SK-N-SH treated with all-trans-retinoic acid at 6 μM for 48 hours (cell line): ENCODE data around the gene HNRNPA3.
"Not testable (repeated sequence)": the region's sequence is repeated elsewhere in the genome, so short reads cannot be mapped to it uniquely, and the experiment has no call there.

Experiments used
- ATAC-seq: fragments of 200-7000 bp; cut with Tn5 transposase; 3 replicates; pipeline ENCODE4 v1.9.1; 2020; ENCODE audit warnings: mild to moderate bottlenecking, moderate library complexity
- ARNTL ChIP-seq: fragments of 450-650 bp; formaldehyde crosslinking; IDR thresholded peaks from 2 replicates; pipeline ENCODE4 v1.5.0; 2020; ENCODE audit warnings: low read depth, mild to moderate bottlenecking, moderate library complexity, borderline replicate concordance
- BACH2 ChIP-seq: fragments of 250-450 bp; sonication (Bioruptor Pico); IDR thresholded peaks from 2 replicates; pipeline ENCODE4 v1.9.0; 2021; ENCODE audit warnings: mild to moderate bottlenecking, borderline replicate concordance
- CREB5 ChIP-seq: fragments of 250-450 bp; sonication (Bioruptor Pico); IDR thresholded peaks from 2 replicates; pipeline ENCODE4 v1.5.1; 2020; ENCODE audit warnings: low read depth, mild to moderate bottlenecking, moderate library complexity
- CSDC2 ChIP-seq: fragments of 250-450 bp; sonication (Bioruptor Pico); IDR thresholded peaks from 2 replicates; pipeline ENCODE4 v1.5.0; 2020; ENCODE audit warnings: mild to moderate bottlenecking, moderate library complexity
- CSRNP3 ChIP-seq: fragments of 250-450 bp; sonication (Bioruptor Pico); IDR thresholded peaks from 2 replicates; pipeline ENCODE4 v1.5.1; 2021; ENCODE audit warnings: mild to moderate bottlenecking, moderate library complexity
- ESRRG ChIP-seq: fragments of 250-450 bp; sonication (Bioruptor Pico); IDR thresholded peaks from 2 replicates; pipeline ENCODE4 v1.6.1; 2021; ENCODE audit warnings: mild to moderate bottlenecking
- GLIS3 ChIP-seq: fragments of 250-450 bp; sonication (Bioruptor Pico); IDR thresholded peaks from 2 replicates; pipeline ENCODE4 v1.5.0; 2020; ENCODE audit warnings: mild to moderate bottlenecking, moderate library complexity
- ISL1 ChIP-seq: fragments of 250-450 bp; sonication (Bioruptor Pico); IDR thresholded peaks from 2 replicates; pipeline ENCODE4 v2.1.2; 2022; ENCODE audit warnings: mild to moderate bottlenecking, moderate library complexity
- OSR1 ChIP-seq: fragments of 250-450 bp; sonication (Bioruptor Pico); IDR thresholded peaks from 2 replicates; pipeline ENCODE4 v1.8.0; 2022; ENCODE audit warnings: moderate library complexity, mild to moderate bottlenecking, inconsistent platforms
- PATZ1 ChIP-seq: fragments of 250-450 bp; sonication (Bioruptor Pico); IDR thresholded peaks from 2 replicates; pipeline ENCODE4 v1.8.0; 2020; ENCODE audit warnings: mild to moderate bottlenecking, moderate library complexity, borderline replicate concordance
- POU6F1 ChIP-seq: fragments of 250-450 bp; sonication (Bioruptor Pico); IDR thresholded peaks from 2 replicates; pipeline ENCODE4 v1.8.0; 2021; ENCODE audit warnings: low read depth, mild to moderate bottlenecking, moderate library complexity, borderline replicate concordance
- PPARA ChIP-seq: fragments of 250-450 bp; sonication (Bioruptor Pico); IDR thresholded peaks from 2 replicates; pipeline ENCODE4 v1.5.0; 2020; ENCODE audit warnings: mild to moderate bottlenecking, borderline replicate concordance
- RARB ChIP-seq: fragments of 250-450 bp; sonication (Bioruptor Pico); IDR thresholded peaks from 2 replicates; pipeline ENCODE4 v1.8.0; 2021; ENCODE audit warnings: mild to moderate bottlenecking, moderate library complexity
- SNAI2 ChIP-seq: fragments of 250-450 bp; sonication (Bioruptor Pico); IDR thresholded peaks from 2 replicates; pipeline ENCODE4 v1.5.0; 2020; ENCODE audit warnings: mild to moderate bottlenecking, moderate library complexity
- TCF4 ChIP-seq: fragments of 250-450 bp; sonication (Bioruptor Pico); IDR thresholded peaks from 2 replicates; pipeline ENCODE4 v1.8.0; 2021; ENCODE audit warnings: mild to moderate bottlenecking, moderate library complexity, borderline replicate concordance
- TOX ChIP-seq: fragments of 250-450 bp; sonication (Bioruptor Pico); IDR thresholded peaks from 2 replicates; pipeline ENCODE4 v1.8.0; 2021; ENCODE audit warnings: mild to moderate bottlenecking, moderate library complexity, borderline replicate concordance
- TSHZ2 ChIP-seq: fragments of 250-450 bp; sonication (Bioruptor Pico); IDR thresholded peaks from 2 replicates; pipeline ENCODE4 v1.5.0; 2020; ENCODE audit warnings: mild to moderate bottlenecking, moderate library complexity
- ZC3H10 ChIP-seq: fragments of 250-450 bp; sonication (Bioruptor Pico); IDR thresholded peaks from 2 replicates; pipeline ENCODE4 v1.5.1; 2021; ENCODE audit warnings: mild to moderate bottlenecking, moderate library complexity
- ZFP3 ChIP-seq: fragments of 250-450 bp; sonication (Bioruptor Pico); IDR thresholded peaks from 2 replicates; pipeline ENCODE4 v1.5.0; 2020; ENCODE audit warnings: mild to moderate bottlenecking, moderate library complexity
- ZFP30 ChIP-seq: fragments of 450-650 bp; formaldehyde crosslinking; IDR thresholded peaks from 2 replicates; pipeline ENCODE4 v1.5.0; 2022; ENCODE audit warnings: mild to moderate bottlenecking, moderate library complexity
- ZNF565 ChIP-seq: fragments of 450-650 bp; formaldehyde crosslinking; conservative IDR thresholded peaks from 2 replicates; pipeline ENCODE4 v1.5.0; 2020; ENCODE audit warnings: low read depth, mild to moderate bottlenecking, moderate library complexity
- ZNF70 ChIP-seq: fragments of 450-650 bp; formaldehyde crosslinking; IDR thresholded peaks from 2 replicates; pipeline ENCODE4 v1.5.0; 2020; ENCODE audit warnings: mild to moderate bottlenecking, moderate library complexity
- ZNF8 ChIP-seq: fragments of 450-650 bp; formaldehyde crosslinking; IDR thresholded peaks from 2 replicates; pipeline ENCODE4 v1.5.0; 2020; ENCODE audit warnings: mild to moderate bottlenecking, moderate library complexity

The HNRNPA3 gene

GRCh38 chr2:177221970-177222369 lies 9.4 kb downstream of the HNRNPA3 start:
- ATAC-seq = no peak

GRCh38 chr2:177223436-177223835 lies 10.8 kb downstream of the HNRNPA3 start:
- 0 out of 2 replicates have a peak, but pooled peaks have one; percentile 7 for TF ChIP-seq ZNF8 (CRISPR knock-in tag)
- ATAC-seq = not testable (repeated sequence)

More at GRCh38 chr2:177221970-177222369, 9.4 kb downstream of the HNRNPA3 start:
- no peak for TF ChIP-seq ZNF70 (CRISPR knock-in tag)
- TF ChIP-seq CSRNP3 (CRISPR knock-in tag) = no peak
- no peak for TF ChIP-seq GLIS3
- no peak for TF ChIP-seq ISL1 (CRISPR knock-in tag)
- TF ChIP-seq CREB5 (CRISPR knock-in tag) = no peak
- TF ChIP-seq ZC3H10 = no peak
- no peak for TF ChIP-seq POU6F1 (CRISPR knock-in tag)
- no peak for TF ChIP-seq ZFP3
- TF ChIP-seq BACH2 (CRISPR knock-in tag) = no peak
- no peak for TF ChIP-seq PPARA (CRISPR knock-in tag)
- TF ChIP-seq ZNF565 = no peak
- TF ChIP-seq ZFP30 (CRISPR knock-in tag) = no peak
- TF ChIP-seq ESRRG (CRISPR knock-in tag) = no peak
- TF ChIP-seq PATZ1 (CRISPR knock-in tag) = no peak
- TF ChIP-seq OSR1 = no peak
- TF ChIP-seq ZNF8 (CRISPR knock-in tag) = no peak
- no peak for TF ChIP-seq SNAI2 (CRISPR knock-in tag)
- no peak for TF ChIP-seq RARB
- TF ChIP-seq CSDC2 = no peak
- TF ChIP-seq ARNTL (CRISPR knock-in tag) = no peak

- TF ChIP-seq BACH2 (CRISPR knock-in tag) = no peak
- TF ChIP-seq ZNF8 (CRISPR knock-in tag) = no peak
- TF ChIP-seq ISL1 (CRISPR knock-in tag) = no peak
Observed at GRCh38 chr2:177225965-177226360, 13.4 kb downstream of the HNRNPA3 start.

GRCh38 chr2:177229442-177230242 lies 17.0 kb downstream of the HNRNPA3 start:
- ATAC-seq = no peak; the same call in 2 of the 3 replicates
- no peak for TF ChIP-seq ZFP30 (CRISPR knock-in tag)
- TF ChIP-seq GLIS3 = no peak
- no peak for TF ChIP-seq ZNF70 (CRISPR knock-in tag)
- no peak for TF ChIP-seq BACH2 (CRISPR knock-in tag)
- no peak for TF ChIP-seq TOX (CRISPR knock-in tag)
- TF ChIP-seq PPARA (CRISPR knock-in tag) = no peak
- no peak for TF ChIP-seq SNAI2 (CRISPR knock-in tag)
- no peak for TF ChIP-seq ESRRG (CRISPR knock-in tag)
- no peak for TF ChIP-seq ISL1 (CRISPR knock-in tag)
- no peak for TF ChIP-seq ARNTL (CRISPR knock-in tag)
- TF ChIP-seq CREB5 (CRISPR knock-in tag) = no peak
- no peak for TF ChIP-seq ZFP3
- no peak for TF ChIP-seq TCF4 (CRISPR knock-in tag)
- TF ChIP-seq ZC3H10 = no peak
- no peak for TF ChIP-seq OSR1
- no peak for TF ChIP-seq TSHZ2

More at GRCh38 chr2:177225965-177226360, 13.4 kb downstream of the HNRNPA3 start:
- peak; percentile 4; the same call in 1 of the 3 replicates for ATAC-seq
